SH-SY5Y (cell line): Measurements from ENCODE around the gene PIK3R4.

Experiments used
- GATA2 ChIP-seq: IDR thresholded peaks from 2 replicates; pipeline ENCODE4 v1.6.1; 2011; ENCODE audit warnings: mild to moderate bottlenecking, low read depth, low read length
- GATA3 ChIP-seq: IDR thresholded peaks from 2 replicates; pipeline ENCODE4 v1.6.1; 2011; ENCODE audit warnings: low read depth, mild to moderate bottlenecking, low read length, moderate library complexity

DNA sequence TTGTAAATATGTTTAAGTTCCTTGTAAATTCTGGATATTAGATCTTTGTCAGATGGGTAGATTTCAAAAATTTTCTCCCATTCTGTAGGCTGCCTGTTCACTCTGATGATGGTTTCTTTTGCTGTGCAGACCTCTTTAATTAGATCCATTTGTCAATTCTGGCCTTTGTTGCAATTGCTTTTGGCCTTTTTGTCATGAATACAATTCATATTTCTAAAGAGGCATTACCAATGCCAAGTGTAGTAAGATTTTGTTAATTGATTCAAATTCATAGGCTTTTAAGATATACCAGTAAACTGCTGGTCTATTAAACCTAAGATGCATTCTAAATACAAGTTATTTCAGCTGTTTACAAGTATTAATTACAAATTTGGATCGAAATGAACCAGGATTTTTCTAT is 31.0 kb downstream of the PIK3R4 start:
- no peak for TF ChIP-seq GATA2
- no peak for TF ChIP-seq GATA3
